GM21723 (cell line): ENCODE results near the gene ZNF398.

Experiments used
- ATAC-seq: cut with Tn5 transposase; IDR thresholded peaks from one replicate; pipeline ENCODE4 v1.9.1; 2021; ENCODE audit warnings: mild to moderate bottlenecking, moderate library complexity; ENCODE audit not compliant: unreplicated experiment

Gene ZNF398

GRCh38 chr7:149147752-149148653, 750 bp downstream of the ZNF398 start:
- peak; percentile 36 for ATAC-seq

- no peak for ATAC-seq
Observed at GRCh38 chr7:149150981-149151380, 3.7 kb downstream of the ZNF398 start.

DNA sequence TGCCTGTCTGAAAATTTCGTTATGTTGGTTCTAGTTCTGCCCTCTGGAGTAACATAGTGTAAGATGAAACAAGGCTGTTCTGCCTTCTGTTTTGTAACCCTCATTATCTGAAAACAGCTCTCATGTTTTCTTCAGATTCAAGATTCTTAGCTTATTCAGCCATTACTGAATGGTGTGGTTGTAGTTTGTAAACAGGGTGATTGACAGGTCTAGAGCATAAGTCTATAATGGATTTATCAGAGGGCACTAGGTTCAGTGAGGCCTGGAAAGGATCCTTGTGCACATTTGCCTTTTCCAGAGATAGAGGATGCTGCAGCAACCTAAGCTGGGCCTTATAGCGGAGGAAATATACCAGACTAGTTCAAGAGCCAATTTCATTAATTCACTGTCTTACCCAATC, 6.1 kb downstream of the ZNF398 start:
- no peak for ATAC-seq

GRCh38 chr7:149154056-149154455, 6.8 kb downstream of the ZNF398 start:
- ATAC-seq, result no peak

DNA sequence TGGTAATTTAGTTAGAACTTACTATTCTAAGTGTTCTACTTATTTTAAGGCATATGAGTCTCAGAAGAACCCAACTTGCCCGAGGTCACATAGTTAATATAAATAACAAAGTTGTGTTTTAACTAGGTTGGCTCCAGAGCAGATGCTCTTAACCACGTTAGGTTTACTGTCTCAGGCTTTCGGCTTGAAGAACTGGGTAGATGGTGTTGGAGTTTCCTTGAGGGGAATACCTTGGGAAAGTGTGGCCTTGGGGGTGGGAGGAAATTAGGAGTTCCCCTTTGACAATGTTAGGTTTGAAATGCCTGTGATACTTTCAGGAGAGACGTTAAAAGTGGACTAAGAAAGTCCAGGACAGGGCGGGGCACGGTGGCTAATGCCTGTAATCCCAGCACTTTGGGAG, 9.6 kb downstream of the ZNF398 start:
- ATAC-seq, result no peak

DNA sequence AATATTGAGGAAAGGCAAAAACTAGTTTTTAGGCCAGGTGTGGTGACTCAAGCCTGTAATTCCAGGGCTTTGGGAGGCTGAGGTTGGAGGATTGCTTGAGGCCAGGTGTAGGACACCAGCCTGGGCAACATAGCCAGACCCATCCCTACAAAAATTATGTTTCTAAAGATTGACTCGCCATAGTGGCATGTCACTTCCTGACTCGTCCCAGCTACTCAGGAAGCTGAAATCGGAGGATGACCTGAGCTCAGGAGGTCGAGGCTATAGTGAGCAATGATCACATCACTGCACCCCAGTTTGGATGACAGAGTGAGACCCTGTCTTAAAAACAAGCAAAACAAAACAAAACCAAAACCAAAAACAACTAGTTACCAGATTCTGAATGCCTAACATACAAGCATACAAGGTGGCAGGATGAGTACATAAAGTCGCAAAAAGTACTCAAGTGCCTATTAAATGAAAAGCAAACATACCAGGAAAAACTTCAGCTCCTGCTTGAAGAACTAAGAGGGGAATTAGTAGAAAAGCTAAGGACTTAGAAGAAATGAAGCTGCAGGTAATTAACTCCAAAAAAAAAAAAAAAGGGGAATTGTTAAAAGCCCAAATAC, 14.1 kb downstream of the ZNF398 start:
- no peak for ATAC-seq

GRCh38 chr7:149166142-149166541, 18.9 kb downstream of the ZNF398 start:
- no peak for ATAC-seq

- no peak for ATAC-seq
Observed at GRCh38 chr7:149166630-149167352, 19.5 kb downstream of the ZNF398 start.

- no peak for ATAC-seq
Observed at GRCh38 chr7:149171892-149172533, 24.8 kb downstream of the ZNF398 start.

- ATAC-seq, result no peak
Observed at GRCh38 chr7:149172534-149172920, 25.3 kb downstream of the ZNF398 start.

- no peak for ATAC-seq
Observed at GRCh38 chr7:149175150-149175549, 27.9 kb downstream of the ZNF398 start.

DNA sequence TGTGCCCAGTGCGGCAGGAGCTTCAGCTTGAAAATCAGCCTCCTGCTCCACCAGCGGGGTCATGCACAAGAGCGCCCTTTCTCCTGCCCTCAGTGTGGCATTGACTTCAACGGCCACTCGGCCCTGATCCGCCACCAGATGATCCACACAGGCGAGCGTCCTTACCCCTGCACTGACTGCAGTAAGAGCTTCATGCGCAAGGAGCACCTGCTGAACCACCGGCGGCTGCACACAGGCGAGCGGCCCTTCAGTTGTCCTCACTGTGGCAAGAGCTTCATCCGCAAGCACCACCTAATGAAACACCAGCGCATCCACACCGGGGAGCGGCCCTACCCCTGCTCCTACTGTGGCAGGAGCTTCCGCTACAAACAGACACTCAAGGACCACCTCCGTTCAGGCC, 32.0 kb downstream of the ZNF398 start:
- ATAC-seq, result no peak

- ATAC-seq, result no peak
Observed at GRCh38 chr7:149180722-149181449, 33.6 kb downstream of the ZNF398 start.

DNA sequence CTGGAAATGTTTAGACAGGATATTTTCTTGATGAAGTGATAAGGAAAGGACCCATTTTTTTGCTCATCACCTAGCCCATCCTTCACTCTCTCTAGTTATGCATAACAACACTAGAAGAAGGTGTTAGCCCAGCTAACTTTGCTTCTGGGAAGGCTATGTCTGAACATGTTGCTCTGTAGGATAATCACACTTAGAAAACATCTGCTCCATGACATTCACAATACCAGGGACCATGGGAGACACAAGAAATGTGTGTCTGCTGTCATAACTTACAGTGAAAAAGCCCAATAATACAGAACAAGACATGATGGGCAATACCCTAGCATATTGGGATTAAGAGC, 34.2 kb downstream of the ZNF398 start:
- ATAC-seq, result no peak

- ATAC-seq, result no peak
Observed at GRCh38 chr7:149184274-149184673, 37.0 kb downstream of the ZNF398 start.

DNA sequence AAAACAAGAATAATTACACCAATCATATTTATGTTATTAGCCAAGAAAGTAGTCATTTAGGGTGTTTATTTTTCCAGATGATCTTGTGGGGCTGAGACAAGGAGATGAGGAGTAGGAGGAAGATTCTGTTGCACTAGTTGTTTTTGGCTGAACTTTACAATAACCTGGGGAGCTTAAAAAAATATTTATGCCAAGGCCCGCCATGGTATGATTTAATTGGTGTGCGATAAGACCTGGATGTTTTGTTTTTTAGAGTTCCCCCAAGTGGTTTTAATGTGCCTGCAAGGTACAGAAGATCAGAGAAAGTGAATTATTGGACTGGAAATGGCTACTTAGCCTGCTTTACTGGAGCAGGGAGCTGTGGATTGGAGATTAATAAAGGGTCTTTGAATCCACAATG, 41.0 kb downstream of the ZNF398 start:
- ATAC-seq, result no peak

DNA sequence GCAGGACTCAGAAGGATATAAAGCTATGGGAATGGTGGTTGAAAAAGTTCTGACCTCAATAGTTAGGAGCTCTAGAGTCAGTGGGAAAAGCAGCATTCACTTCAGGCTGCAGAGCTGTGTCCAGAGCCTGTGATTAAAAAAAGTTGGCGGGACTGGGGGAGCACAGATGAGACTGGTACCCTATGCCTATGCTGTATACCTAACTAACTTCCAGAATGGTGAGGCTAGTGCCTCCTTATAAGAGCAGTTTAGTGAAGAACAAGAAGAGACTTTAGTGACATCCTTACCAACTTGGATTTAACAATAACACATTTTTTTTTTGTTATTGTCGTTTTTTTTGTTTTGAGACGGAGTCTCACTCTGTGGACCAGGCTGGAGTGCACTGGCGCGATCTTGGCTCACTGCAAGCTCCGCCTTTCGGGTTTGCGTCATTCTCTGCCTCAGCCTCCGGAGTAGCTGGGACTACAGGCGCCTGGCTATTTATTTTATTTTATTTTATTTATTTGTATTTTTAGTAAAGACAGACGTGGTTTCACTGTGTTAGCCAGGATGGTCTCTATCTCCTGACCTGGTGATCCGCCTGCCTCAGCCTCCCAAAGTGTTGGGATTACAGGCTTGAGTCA, 41.5 kb downstream of the ZNF398 start:
- ATAC-seq, result no peak

DNA sequence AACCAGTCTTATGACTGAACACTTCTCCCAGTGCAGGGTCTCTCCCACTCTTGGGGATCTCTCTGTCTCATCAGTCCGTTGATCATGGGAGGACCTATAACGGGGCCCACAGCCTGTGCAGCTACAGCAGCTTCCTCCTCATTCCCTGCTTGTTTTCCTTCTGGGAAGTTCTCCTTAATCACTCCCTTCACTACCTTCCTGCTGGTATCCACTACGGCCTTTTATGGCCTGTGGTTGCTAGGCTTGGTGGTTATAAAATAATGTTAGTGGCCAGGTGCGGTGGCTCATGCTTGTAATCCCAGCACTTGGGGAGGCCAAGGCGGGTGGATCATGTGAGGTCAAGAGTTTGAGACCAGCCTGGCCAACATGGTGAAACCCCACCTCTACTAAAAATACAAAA, 44.6 kb downstream of the ZNF398 start:
- no peak for ATAC-seq

- no peak for ATAC-seq
Observed at GRCh38 chr7:149194799-149195179, 47.5 kb downstream of the ZNF398 start.
